Neural crest cell (in vitro differentiated cells): Measurements from ENCODE around the gene ST7. TPM values are rescaled to one million over a fixed set of nuclear protein-coding genes. Genes with fewer than 3 reads are reported as not detected.

Experiments used
- DNase-seq: peaks from one replicate; pipeline ENCODE4 v3.0.0; 2021; ENCODE audit warnings: low read depth, mixed read lengths, low spot score
- H3K27ac Mint-ChIP-seq: one replicate; pipeline ENCODE4 v1.8.0; 2021; ENCODE audit warnings: mild to moderate bottlenecking, mixed read lengths; ENCODE audit not compliant: unreplicated experiment
- H3K27me3 Mint-ChIP-seq: 2 replicates; pipeline ENCODE4 v1.8.0; 2021; ENCODE audit warnings: low read depth, mild to moderate bottlenecking, mixed read lengths
- H3K36me3 Mint-ChIP-seq: 2 replicates; pipeline ENCODE4 v1.8.0; 2021; ENCODE audit warnings: low read depth, mild to moderate bottlenecking, mixed read lengths
- H3K4me1 Mint-ChIP-seq: 2 replicates; pipeline ENCODE4 v1.8.0; 2021; ENCODE audit warnings: mixed read lengths
- H3K4me3 Mint-ChIP-seq: one replicate; pipeline ENCODE4 v1.8.0; 2021; ENCODE audit warnings: mild to moderate bottlenecking, mixed read lengths
- H3K9me3 Mint-ChIP-seq: 2 replicates; pipeline ENCODE4 v1.8.0; 2021; ENCODE audit warnings: mixed read lengths
- total RNA-seq: library from RNA; stranded (reverse); gene quantifications from 2 replicates; pipeline ENCODE4 v1.2.1, GENCODE V29; 2021
- TF ChIP-seq, protein P1 (sequence below): fragments of 200-600 bp; sonication (generic); conservative IDR thresholded peaks from 2 replicates; pipeline ENCODE4 v1.5.0; 2021; ENCODE audit warnings: antibody characterized with exemption, mild to moderate bottlenecking

ST7 gene
- total RNA-seq, 1 donor from 2014 or later, result 22.4 TPM

- Mint-ChIP-seq H3K4me1 (peaks cover 4% of the 10 kb centered on the region), H3K27me3 (no peaks in the 10 kb centered on the region), H3K4me3 (no peak overlapping the region), H3K9me3 (no peaks in the 10 kb centered on the region), H3K36me3 (no peaks in the 10 kb centered on the region), H3K27ac (no peak overlapping the region)
- TF ChIP-seq, protein P1, sequence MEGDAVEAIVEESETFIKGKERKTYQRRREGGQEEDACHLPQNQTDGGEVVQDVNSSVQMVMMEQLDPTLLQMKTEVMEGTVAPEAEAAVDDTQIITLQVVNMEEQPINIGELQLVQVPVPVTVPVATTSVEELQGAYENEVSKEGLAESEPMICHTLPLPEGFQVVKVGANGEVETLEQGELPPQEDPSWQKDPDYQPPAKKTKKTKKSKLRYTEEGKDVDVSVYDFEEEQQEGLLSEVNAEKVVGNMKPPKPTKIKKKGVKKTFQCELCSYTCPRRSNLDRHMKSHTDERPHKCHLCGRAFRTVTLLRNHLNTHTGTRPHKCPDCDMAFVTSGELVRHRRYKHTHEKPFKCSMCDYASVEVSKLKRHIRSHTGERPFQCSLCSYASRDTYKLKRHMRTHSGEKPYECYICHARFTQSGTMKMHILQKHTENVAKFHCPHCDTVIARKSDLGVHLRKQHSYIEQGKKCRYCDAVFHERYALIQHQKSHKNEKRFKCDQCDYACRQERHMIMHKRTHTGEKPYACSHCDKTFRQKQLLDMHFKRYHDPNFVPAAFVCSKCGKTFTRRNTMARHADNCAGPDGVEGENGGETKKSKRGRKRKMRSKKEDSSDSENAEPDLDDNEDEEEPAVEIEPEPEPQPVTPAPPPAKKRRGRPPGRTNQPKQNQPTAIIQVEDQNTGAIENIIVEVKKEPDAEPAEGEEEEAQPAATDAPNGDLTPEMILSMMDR, result no peak
- no peak for DNase-seq
Measured at GRCh38 chr7:117090791-117091190, 137.5 kb downstream of the ST7 start.

DNA sequence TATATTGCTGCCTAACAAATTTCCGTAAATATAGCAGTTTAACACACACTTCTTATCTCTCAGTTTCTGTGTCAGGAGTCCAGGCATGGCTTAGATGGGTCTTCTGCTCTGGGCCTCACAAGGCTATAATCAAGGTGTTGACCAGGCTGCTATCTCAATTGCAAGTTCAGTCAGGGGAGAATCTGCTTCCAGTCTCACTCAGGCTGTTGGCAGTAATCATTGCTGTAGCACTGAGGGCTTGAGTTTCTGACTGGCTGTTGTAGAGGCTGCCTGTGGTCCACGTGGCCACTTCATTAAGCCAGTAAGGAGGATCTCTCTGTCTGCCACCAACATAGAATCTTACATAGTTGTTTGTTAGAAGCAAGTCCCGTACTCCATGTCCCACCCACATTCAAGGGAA lies 138.4 kb downstream of the ST7 start:
- Mint-ChIP-seq H3K4me1 (peaks cover 4% of the 10 kb centered on the region), H3K27ac (no peak overlapping the region), H3K36me3 (no peaks in the 10 kb centered on the region), H3K9me3 (no peaks in the 10 kb centered on the region), H3K4me3 (no peak overlapping the region), H3K27me3 (no peaks in the 10 kb centered on the region)
- DNase-seq, result no peak
- TF ChIP-seq, protein P1, result no peak

GRCh38 chr7:117092785-117093184 lies 139.5 kb downstream of the ST7 start:
- peaks cover 2% of the 10 kb centered on the region for H3K4me1 Mint-ChIP-seq
- H3K9me3 Mint-ChIP-seq, result no peaks in the 10 kb centered on the region
- H3K4me3 Mint-ChIP-seq, result no peak overlapping the region
- no peaks in the 10 kb centered on the region for H3K36me3 Mint-ChIP-seq
- TF ChIP-seq, protein P1, result no peak
- H3K27ac Mint-ChIP-seq, result no peak overlapping the region
- DNase-seq, result no peak
- H3K27me3 Mint-ChIP-seq, result no peaks in the 10 kb centered on the region

DNA sequence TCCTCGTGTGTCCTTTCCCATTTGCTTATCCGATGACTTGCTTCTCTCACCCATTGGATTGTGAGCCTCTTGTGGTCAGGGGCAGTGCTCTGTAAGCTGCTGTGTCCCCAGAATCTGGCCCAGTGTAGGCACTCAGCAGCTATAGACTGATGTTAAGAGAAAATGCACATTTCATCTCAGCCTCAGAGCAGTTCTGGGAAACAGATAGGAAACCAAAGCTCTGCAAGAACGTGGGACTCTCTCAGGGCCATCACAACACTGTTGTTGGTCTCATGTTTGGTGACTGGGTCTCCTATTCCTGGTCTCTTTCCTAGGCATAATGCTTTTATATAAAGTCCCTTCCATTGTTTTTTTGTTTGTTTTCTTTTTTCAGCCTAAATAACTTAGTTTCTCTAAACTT lies 141.2 kb downstream of the ST7 start:
- TF ChIP-seq, protein P1, result no peak
- no peaks in the 10 kb centered on the region for H3K4me1 Mint-ChIP-seq
- H3K27me3 Mint-ChIP-seq, result no peaks in the 10 kb centered on the region
- H3K4me3 Mint-ChIP-seq, result no peak overlapping the region
- H3K9me3 Mint-ChIP-seq, result no peaks in the 10 kb centered on the region
- H3K27ac Mint-ChIP-seq, result peak overlapping the region; percentile 7
- no peak for DNase-seq
- H3K36me3 Mint-ChIP-seq, result no peaks in the 10 kb centered on the region

- TF ChIP-seq, protein P1, result no peak
- DNase-seq, result no peak
- Mint-ChIP-seq H3K27ac (no peak overlapping the region), H3K9me3 (no peaks in the 10 kb centered on the region), H3K36me3 (no peaks in the 10 kb centered on the region), H3K4me3 (no peak overlapping the region), H3K4me1 (no peaks in the 10 kb centered on the region), H3K27me3 (no peaks in the 10 kb centered on the region)
Measured at GRCh38 chr7:117095055-117095454, 141.8 kb downstream of the ST7 start.

- DNase-seq, result no peak
- Mint-ChIP-seq H3K4me1 (no peaks in the 10 kb centered on the region), H3K27ac (no peak overlapping the region), H3K4me3 (no peak overlapping the region), H3K9me3 (no peaks in the 10 kb centered on the region), H3K36me3 (no peaks in the 10 kb centered on the region), H3K27me3 (no peaks in the 10 kb centered on the region)
- TF ChIP-seq, protein P1, result no peak
Measured at GRCh38 chr7:117096330-117096729, 143.0 kb downstream of the ST7 start.
